Measurements from ENCODE around the gene TRIM14.
"Not testable (repeated sequence)": the region's sequence is repeated elsewhere in the genome, so short reads cannot be mapped to it uniquely, and the experiment has no call there.

TRIM14 gene

DNA sequence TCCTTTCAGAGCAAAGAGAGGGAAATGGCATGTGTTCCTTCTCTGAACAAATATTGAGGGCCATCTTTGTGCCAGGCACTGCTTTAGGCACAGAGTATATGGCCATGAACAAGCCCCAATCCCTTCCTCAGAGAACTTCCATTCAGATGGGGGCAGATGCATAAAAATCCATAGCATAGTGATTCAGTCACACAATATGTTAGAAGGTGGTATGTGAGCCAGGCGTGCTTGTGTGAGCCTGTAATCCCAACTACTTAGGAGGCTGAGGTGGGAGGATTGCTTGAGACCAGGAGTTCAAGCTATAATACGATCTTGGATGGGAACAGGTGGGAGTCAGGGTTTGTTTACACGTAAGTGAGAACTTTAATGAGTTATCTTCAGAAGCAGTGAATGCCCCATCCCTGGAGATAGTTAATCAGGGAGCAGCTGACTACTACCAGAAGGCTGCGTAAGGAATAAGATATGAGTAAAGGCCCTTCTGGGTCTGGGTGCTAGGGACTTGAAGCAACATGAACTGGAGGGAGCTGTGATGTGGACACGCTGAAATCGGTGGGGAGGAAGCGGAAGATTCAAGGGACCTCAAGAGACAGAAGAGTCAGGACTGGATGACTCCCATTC is 35.3 kb downstream of the TRIM14 start:
- FAIRE-seq (no peak), DNase-seq (ENCODE audit: insufficient read length, low spot score) (no peak)
- TF ChIP-seq, protein P1, sequence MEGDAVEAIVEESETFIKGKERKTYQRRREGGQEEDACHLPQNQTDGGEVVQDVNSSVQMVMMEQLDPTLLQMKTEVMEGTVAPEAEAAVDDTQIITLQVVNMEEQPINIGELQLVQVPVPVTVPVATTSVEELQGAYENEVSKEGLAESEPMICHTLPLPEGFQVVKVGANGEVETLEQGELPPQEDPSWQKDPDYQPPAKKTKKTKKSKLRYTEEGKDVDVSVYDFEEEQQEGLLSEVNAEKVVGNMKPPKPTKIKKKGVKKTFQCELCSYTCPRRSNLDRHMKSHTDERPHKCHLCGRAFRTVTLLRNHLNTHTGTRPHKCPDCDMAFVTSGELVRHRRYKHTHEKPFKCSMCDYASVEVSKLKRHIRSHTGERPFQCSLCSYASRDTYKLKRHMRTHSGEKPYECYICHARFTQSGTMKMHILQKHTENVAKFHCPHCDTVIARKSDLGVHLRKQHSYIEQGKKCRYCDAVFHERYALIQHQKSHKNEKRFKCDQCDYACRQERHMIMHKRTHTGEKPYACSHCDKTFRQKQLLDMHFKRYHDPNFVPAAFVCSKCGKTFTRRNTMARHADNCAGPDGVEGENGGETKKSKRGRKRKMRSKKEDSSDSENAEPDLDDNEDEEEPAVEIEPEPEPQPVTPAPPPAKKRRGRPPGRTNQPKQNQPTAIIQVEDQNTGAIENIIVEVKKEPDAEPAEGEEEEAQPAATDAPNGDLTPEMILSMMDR (IDR thresholded peaks at IDR 0.05; ENCODE audit: insufficient read depth, missing control alignments), result no peak

DNA sequence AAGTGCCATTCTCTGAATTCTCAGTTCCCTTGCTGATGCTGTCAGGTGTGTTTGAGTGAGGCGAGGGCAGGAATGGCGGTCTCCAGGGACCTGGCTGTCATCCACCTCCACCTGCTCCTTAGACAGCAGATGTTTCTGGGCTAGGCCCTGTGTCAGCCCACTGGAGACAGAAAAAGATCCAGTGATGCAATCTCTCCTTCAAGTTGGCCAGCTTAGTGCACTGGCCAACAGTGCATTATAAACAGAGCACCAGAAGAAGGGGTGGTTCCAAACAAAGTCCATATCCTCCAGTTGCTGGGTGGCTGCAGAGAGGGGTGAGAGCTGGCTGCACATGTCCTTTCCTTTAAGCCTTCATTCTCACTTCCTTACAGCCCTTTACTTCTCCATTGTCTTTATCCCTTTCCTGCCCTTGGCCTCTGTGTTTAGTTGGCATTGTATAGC is 35.9 kb downstream of the TRIM14 start:
- TF ChIP-seq, protein P1 (IDR thresholded peaks at IDR 0.05; ENCODE audit: insufficient read depth, missing control alignments), result no peak
- FAIRE-seq (no peak), DNase-seq (ENCODE audit: insufficient read length, low spot score) (no peak)

DNA sequence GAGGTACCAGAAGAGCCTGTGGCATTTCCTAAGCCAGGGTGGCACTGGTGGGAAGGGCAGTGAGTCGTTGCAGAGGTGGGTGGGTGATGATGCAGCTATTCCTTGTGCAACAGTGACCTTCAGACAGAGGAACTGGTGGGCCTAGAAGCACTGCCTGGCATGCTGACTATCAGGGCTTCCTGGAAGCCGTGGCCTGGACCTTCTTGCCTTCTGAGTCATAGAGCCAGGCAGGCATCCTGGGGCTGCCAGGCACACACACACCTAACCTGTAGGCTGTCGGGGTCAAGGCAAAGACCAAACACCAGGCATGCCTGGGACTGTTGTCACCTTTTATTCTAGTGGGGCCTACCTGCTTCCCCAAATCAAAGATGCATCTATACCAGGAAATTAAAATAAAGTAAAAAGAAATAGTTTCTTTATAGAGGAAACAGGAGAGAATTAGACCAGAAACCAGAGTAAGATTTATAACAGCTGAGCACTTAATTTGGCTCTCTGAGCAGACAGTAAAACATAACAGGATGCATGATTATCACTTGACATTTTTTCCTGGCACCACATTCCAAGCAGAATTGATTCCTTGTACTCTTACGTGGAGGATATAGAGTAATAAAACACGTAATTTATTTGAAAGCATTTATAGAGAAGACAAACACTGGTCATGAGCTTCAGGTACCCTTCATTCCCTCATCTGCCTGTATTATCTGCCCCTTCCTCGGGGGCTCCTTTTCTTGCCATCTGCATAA is 37.4 kb downstream of the TRIM14 start:
- TF ChIP-seq, protein P1 (IDR thresholded peaks at IDR 0.05; ENCODE audit: insufficient read depth, missing control alignments), result no peak
- no peak for DNase-seq (ENCODE audit: insufficient read length, low spot score)
- FAIRE-seq, result no peak

GRCh38 chr9:98080780-98081179 is 38.2 kb downstream of the TRIM14 start:
- FAIRE-seq, result no peak

GRCh38 chr9:98080326-98080725 is 38.7 kb downstream of the TRIM14 start:
- DNase-seq (ENCODE audit: insufficient read length, low spot score), result no peak
- no peak for FAIRE-seq
- TF ChIP-seq, protein P1 (IDR thresholded peaks at IDR 0.05; ENCODE audit: insufficient read depth, missing control alignments), result no peak

More at GRCh38 chr9:98080780-98081179, 38.2 kb downstream of the TRIM14 start:
- TF ChIP-seq, protein P1 (IDR thresholded peaks at IDR 0.05; ENCODE audit: insufficient read depth, missing control alignments), result no peak
- DNase-seq (ENCODE audit: insufficient read length, low spot score), result no peak

- TF ChIP-seq, protein P1 (IDR thresholded peaks at IDR 0.05; ENCODE audit: insufficient read depth, missing control alignments), result no peak
- DNase-seq (ENCODE audit: insufficient read length, low spot score), result no peak
- FAIRE-seq, result no peak
These were observed 40.1 kb downstream of the TRIM14 start for GRCh38 chr9:98078895-98079294.

- DNase-seq (ENCODE audit: insufficient read length, low spot score); FAIRE-seq: not testable (repeated sequence)
These were observed 42.5 kb downstream of the TRIM14 start for GRCh38 chr9:98076514-98076890.
